ENCODE results near the gene CTNNA1.

The CTNNA1 gene

GRCh38 chr5:138968601-138969000 lies 215.4 kb downstream of the CTNNA1 start:
- TF ChIP-seq CTCF (IDR thresholded peaks at IDR 0.05; ENCODE audit: insufficient read depth, low read depth, low read length, missing control alignments): no peak
- no peak for DNase-seq (ENCODE audit: low read depth)
- H3K4me3 ChIP-seq (ENCODE audit: low read length): no peak overlapping the region

GRCh38 chr5:138969323-138970002 lies 216.2 kb downstream of the CTNNA1 start:
- no peak for TF ChIP-seq CTCF (IDR thresholded peaks at IDR 0.05; ENCODE audit: insufficient read depth, low read depth, low read length, missing control alignments)
- DNase-seq (ENCODE audit: low read depth): no peak
- H3K4me3 ChIP-seq (ENCODE audit: low read length): no peak overlapping the region

GRCh38 chr5:138972230-138972629 lies 219.0 kb downstream of the CTNNA1 start:
- no peak for DNase-seq (ENCODE audit: low read depth)
- no peak overlapping the region for H3K4me3 ChIP-seq (ENCODE audit: low read length)

GRCh38 chr5:138972836-138973235 lies 219.6 kb downstream of the CTNNA1 start:
- no peak for DNase-seq (ENCODE audit: low read depth)
- TF ChIP-seq CTCF (IDR thresholded peaks at IDR 0.05; ENCODE audit: insufficient read depth, low read depth, low read length, missing control alignments): no peak
- H3K4me3 ChIP-seq (ENCODE audit: low read length): no peak overlapping the region

More at GRCh38 chr5:138972230-138972629, 219.0 kb downstream of the CTNNA1 start:
- TF ChIP-seq CTCF (IDR thresholded peaks at IDR 0.05; ENCODE audit: insufficient read depth, low read depth, low read length, missing control alignments): no peak

GRCh38 chr5:138974227-138975063 lies 221.2 kb downstream of the CTNNA1 start:
- DNase-seq (ENCODE audit: low read depth): no peak
- TF ChIP-seq CTCF (IDR thresholded peaks at IDR 0.05; ENCODE audit: insufficient read depth, low read depth, low read length, missing control alignments): no peak
- no peak overlapping the region for H3K4me3 ChIP-seq (ENCODE audit: low read length)

- no peak for DNase-seq (ENCODE audit: low read depth)
- no peak for TF ChIP-seq CTCF (IDR thresholded peaks at IDR 0.05; ENCODE audit: insufficient read depth, low read depth, low read length, missing control alignments)
- H3K4me3 ChIP-seq (ENCODE audit: low read length): no peak overlapping the region
Observed at GRCh38 chr5:138975098-138975847, 222.0 kb downstream of the CTNNA1 start.

Measured in epithelial cell of esophagus (primary cell).